GM10847 (cell line): Measurements from ENCODE around the gene DIDO1.

ENCODE experiments used
- POLR2A ChIP-seq: IDR thresholded peaks from 2 replicates; pipeline ENCODE4 v1.6.1; 2011; ENCODE audit not compliant: insufficient read length; ENCODE audit errors: extremely low read depth

Gene DIDO1

GRCh38 chr20:62828051-62828450, 98.3 kb downstream of the DIDO1 start:
- no peak for TF ChIP-seq POLR2A
